Gastroesophageal sphincter (tissue), 3 donors: ENCODE data around the gene MTHFS.

Experiments
- CTCF ChIP-seq, 4 experiments: fragments of 200-600 bp in 2 of 4; fragments of 450-650 bp in 2 of 4; sonication (generic) in 1 of 4; IDR thresholded peaks; one replicate each; pipeline ENCODE4 v1.5.1; 2017 to 2019; ENCODE audit warnings: antibody characterized with exemption in 4 of 4, mild to moderate bottlenecking in 2 of 4, moderate library complexity in 2 of 4
- POLR2A ChIP-seq, 2 donors: fragments of 450-650 bp; IDR thresholded peaks; one replicate each; pipeline ENCODE4 v1.6.1; 2017; ENCODE audit warnings: antibody characterized with exemption in 2 of 2, mild to moderate bottlenecking in 2 of 2, moderate library complexity in 1 of 2

- no peak for TF ChIP-seq POLR2A (IDR thresholded peaks at IDR 0.05)
- TF ChIP-seq CTCF (IDR thresholded peaks at IDR 0.05) = no peak
These were observed 3.3 kb upstream of the MTHFS start for GRCh38 chr15:79900087-79900486.
